Gastroesophageal sphincter (tissue), 3 donors: ENCODE data around the gene PAIP2B.

Experiments used
- POLR2AphosphoS5 ChIP-seq: sonication (generic); formaldehyde crosslinking; IDR thresholded peaks from one replicate; pipeline ENCODE4 v1.6.1; 2017; ENCODE audit warnings: antibody characterized with exemption
- TF ChIP-seq, protein P1 (sequence below), 4 experiments: fragments of 200-600 bp in 2 of 4; fragments of 450-650 bp in 2 of 4; sonication (generic) in 1 of 4; IDR thresholded peaks; one replicate each; pipeline ENCODE4 v1.5.1; 2017 to 2019; ENCODE audit warnings: antibody characterized with exemption in 4 of 4, mild to moderate bottlenecking in 2 of 4, moderate library complexity in 2 of 4

DNA sequence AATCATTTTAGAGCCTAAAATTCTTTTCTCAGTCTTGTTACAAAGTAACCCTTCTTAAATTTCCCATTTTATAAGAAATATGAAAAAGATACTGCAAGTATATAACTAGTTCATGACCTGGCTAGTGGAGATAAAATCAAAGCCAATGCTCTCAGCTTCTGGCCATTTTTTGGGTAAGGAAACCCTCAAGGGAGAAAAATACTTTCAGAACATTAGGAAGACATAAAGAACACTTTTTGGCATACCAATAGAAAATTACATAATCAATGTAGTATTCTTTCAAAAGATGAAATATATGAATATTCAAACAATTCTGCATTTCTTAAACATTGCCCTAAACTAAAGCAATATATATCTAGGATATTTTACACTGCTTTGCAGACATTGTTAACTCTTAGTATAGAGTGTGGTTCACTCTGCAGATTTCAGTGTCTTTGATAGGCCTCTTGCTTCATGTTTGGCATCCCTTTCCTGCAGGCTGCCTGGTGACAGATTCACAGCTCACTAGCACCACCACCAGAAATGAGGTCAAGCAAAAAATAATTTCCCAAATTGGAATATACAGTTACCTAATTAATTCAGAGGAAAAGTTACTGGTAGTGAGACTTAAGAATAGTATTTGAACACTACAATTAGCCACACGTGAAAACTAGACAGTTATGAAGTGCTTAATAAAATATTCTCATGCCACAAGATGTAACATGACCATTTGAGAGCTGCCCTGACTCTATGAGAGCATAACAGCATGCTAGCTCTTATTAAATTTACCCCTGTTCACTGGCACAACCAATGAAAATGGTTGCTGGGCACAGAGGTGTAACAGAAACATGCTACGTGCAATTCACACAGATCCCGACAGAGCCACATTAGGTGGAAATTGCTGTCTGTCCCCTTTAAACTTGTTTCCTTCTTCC lies 36.0 kb downstream of the PAIP2B start:
- TF ChIP-seq POLR2AphosphoS5: no peak
- TF ChIP-seq, protein P1, sequence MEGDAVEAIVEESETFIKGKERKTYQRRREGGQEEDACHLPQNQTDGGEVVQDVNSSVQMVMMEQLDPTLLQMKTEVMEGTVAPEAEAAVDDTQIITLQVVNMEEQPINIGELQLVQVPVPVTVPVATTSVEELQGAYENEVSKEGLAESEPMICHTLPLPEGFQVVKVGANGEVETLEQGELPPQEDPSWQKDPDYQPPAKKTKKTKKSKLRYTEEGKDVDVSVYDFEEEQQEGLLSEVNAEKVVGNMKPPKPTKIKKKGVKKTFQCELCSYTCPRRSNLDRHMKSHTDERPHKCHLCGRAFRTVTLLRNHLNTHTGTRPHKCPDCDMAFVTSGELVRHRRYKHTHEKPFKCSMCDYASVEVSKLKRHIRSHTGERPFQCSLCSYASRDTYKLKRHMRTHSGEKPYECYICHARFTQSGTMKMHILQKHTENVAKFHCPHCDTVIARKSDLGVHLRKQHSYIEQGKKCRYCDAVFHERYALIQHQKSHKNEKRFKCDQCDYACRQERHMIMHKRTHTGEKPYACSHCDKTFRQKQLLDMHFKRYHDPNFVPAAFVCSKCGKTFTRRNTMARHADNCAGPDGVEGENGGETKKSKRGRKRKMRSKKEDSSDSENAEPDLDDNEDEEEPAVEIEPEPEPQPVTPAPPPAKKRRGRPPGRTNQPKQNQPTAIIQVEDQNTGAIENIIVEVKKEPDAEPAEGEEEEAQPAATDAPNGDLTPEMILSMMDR (IDR thresholded peaks at IDR 0.05): peak in 3 of 4 experiments; percentile 23 to 41 (median 30)
